GM23338 (cell line): Measurements from ENCODE around the gene COL5A2. TPM values are rescaled to one million over a fixed set of nuclear protein-coding genes. Genes with fewer than 3 reads are reported as not detected.

Experiments used
- ATAC-seq: fragments of 200-7000 bp; cut with Tn5 transposase; 3 replicates; pipeline ENCODE4 v1.9.1; 2020
- DNase-seq: peaks from one replicate; pipeline ENCODE4 v3.0.0-alpha.2; 2015; ENCODE audit warnings: low spot score
- H2AFZ ChIP-seq: fragments of 200-600 bp; sonication (generic); 2 replicates; pipeline ENCODE4 v1.8.0; 2016; ENCODE audit warnings: antibody characterized with exemption, mild to moderate bottlenecking, moderate library complexity
- H3F3A ChIP-seq: fragments of 200-600 bp; sonication (generic); replicated peaks from 2 replicates; pipeline ENCODE4 v1.8.0; 2017; ENCODE audit warnings: antibody characterized with exemption, mixed run types, low read depth
- H3K27ac ChIP-seq: fragments of 200-600 bp; sonication (generic); 2 replicates; pipeline ENCODE4 v1.6.1; 2016; ENCODE audit warnings: low read depth
- H3K27me3 ChIP-seq: fragments of 200-600 bp; sonication (generic); 2 replicates; pipeline ENCODE4 v1.8.0; 2016; ENCODE audit warnings: mild to moderate bottlenecking, mixed run types, moderate library complexity; ENCODE audit not compliant: insufficient read depth
- H3K36me3 ChIP-seq: fragments of 200-600 bp; sonication (generic); 2 replicates; pipeline ENCODE4 v1.8.0; 2016; ENCODE audit warnings: mild to moderate bottlenecking; ENCODE audit not compliant: insufficient read depth
- H3K4me1 ChIP-seq: fragments of 200-600 bp; sonication (generic); 2 replicates; pipeline ENCODE4 v1.8.0; 2016; ENCODE audit warnings: mild to moderate bottlenecking, moderate library complexity; ENCODE audit not compliant: insufficient read depth
- H3K4me2 ChIP-seq: fragments of 200-600 bp; sonication (generic); 2 replicates; pipeline ENCODE4 v1.7.1; 2017; ENCODE audit warnings: mixed run types
- H3K4me3 ChIP-seq: fragments of 200-600 bp; sonication (generic); 2 replicates; pipeline ENCODE4 v1.6.1; 2016; ENCODE audit warnings: mixed run types
- H3K79me2 ChIP-seq: fragments of 200-600 bp; sonication (generic); replicated peaks from 2 replicates; pipeline ENCODE4 v1.8.0; 2017; ENCODE audit warnings: mild to moderate bottlenecking; ENCODE audit not compliant: insufficient read depth
- H3K9me2 ChIP-seq: fragments of 200-600 bp; sonication (generic); 2 replicates; pipeline ENCODE4 v1.8.0; 2017; ENCODE audit not compliant: insufficient read depth
- H4K20me1 ChIP-seq: fragments of 200-600 bp; sonication (generic); replicated peaks from 2 replicates; pipeline ENCODE4 v1.8.0; 2017; ENCODE audit warnings: mild to moderate bottlenecking; ENCODE audit not compliant: insufficient read depth
- H3K27ac Mint-ChIP-seq: 2 replicates; pipeline ENCODE4 v1.8.0; 2020; ENCODE audit warnings: inconsistent platforms, mild to moderate bottlenecking, moderate library complexity, mixed read lengths
- H3K27me3 Mint-ChIP-seq: 3 replicates; pipeline ENCODE4 v1.8.0; 2022; ENCODE audit warnings: low read depth, mild to moderate bottlenecking, moderate library complexity, mixed read lengths, inconsistent platforms; ENCODE audit not compliant: insufficient read depth, poor library complexity
- H3K36me3 Mint-ChIP-seq: 3 replicates; pipeline ENCODE4 v1.8.0; 2021; ENCODE audit warnings: low read depth, mild to moderate bottlenecking, inconsistent platforms, moderate library complexity, mixed read lengths
- H3K4me1 Mint-ChIP-seq: 3 replicates; pipeline ENCODE4 v1.8.0; 2020; ENCODE audit warnings: mild to moderate bottlenecking, inconsistent platforms, mixed read lengths
- H3K4me3 Mint-ChIP-seq: 3 replicates; pipeline ENCODE4 v1.8.0; 2021; ENCODE audit warnings: moderate library complexity, mild to moderate bottlenecking, inconsistent platforms, mixed read lengths
- H3K9me3 Mint-ChIP-seq: 3 replicates; pipeline ENCODE4 v1.8.0; 2020; ENCODE audit warnings: moderate library complexity, mild to moderate bottlenecking, inconsistent platforms, mixed read lengths
- CREB1 ChIP-seq: fragments of 250-450 bp; sonication (Bioruptor Pico); IDR thresholded peaks from 2 replicates; pipeline ENCODE4 v1.5.0; 2020; ENCODE audit warnings: low read depth, mild to moderate bottlenecking, moderate library complexity
- EZH2 ChIP-seq: fragments of 200-600 bp; sonication (generic); IDR thresholded peaks from one replicate; pipeline ENCODE4 v1.8.0; 2017; ENCODE audit warnings: antibody characterized with exemption, mild to moderate bottlenecking, low read depth; ENCODE audit not compliant: unreplicated experiment
- EZH2phosphoT487 ChIP-seq: fragments of 200-600 bp; sonication (generic); IDR thresholded peaks from one replicate; pipeline ENCODE4 v1.8.1; 2018; ENCODE audit warnings: antibody characterized with exemption; ENCODE audit not compliant: unreplicated experiment
- JUNB ChIP-seq: IDR thresholded peaks from one replicate; pipeline ENCODE4 v1.6.1; 2016; ENCODE audit warnings: antibody characterized with exemption; ENCODE audit not compliant: unreplicated experiment
- NANOG ChIP-seq: IDR thresholded peaks from 2 replicates; pipeline ENCODE4 v1.6.1; 2016; ENCODE audit warnings: antibody characterized with exemption, borderline replicate concordance
- POLR2AphosphoS5 ChIP-seq: IDR thresholded peaks from 2 replicates; pipeline ENCODE4 v1.6.1; 2016; ENCODE audit warnings: antibody characterized with exemption, low read depth
- STAT1 ChIP-seq: IDR thresholded peaks from one replicate; pipeline ENCODE4 v1.6.1; 2016; ENCODE audit warnings: antibody characterized with exemption; ENCODE audit not compliant: unreplicated experiment
- ZNF114 ChIP-seq: fragments of 250-450 bp; sonication (Bioruptor Pico); IDR thresholded peaks from 2 replicates; pipeline ENCODE4 v1.5.0; 2020; ENCODE audit warnings: mild to moderate bottlenecking, moderate library complexity
- ZNF331 ChIP-seq: fragments of 250-450 bp; sonication (Bioruptor Pico); IDR thresholded peaks from 2 replicates; pipeline ENCODE4 v1.5.0; 2020; ENCODE audit warnings: low read depth, mild to moderate bottlenecking, moderate library complexity
- polyA plus RNA-seq: library from polyadenylated mRNA; unstranded; fragments of >200 nt; fragmentation: Nextera tagmentation; extraction: Ambion mirVana; gene quantifications from 2 replicates; pipeline ENCODE4 v1.2.1, GENCODE V29; 2016
- total RNA-seq: library from RNA; depleted of rRNA; stranded (reverse); fragments of >200 nt; shearing (Covaris generic); gene quantifications from 2 replicates; pipeline ENCODE4 v1.2.3, GENCODE V29; 2014
- TF ChIP-seq, protein P1 (sequence below): IDR thresholded peaks from 2 replicates; pipeline ENCODE4 v1.6.1; 2016; ENCODE audit warnings: antibody characterized with exemption
- TF ChIP-seq, protein P2 (sequence below): IDR thresholded peaks from one replicate; pipeline ENCODE4 v1.6.1; 2018; ENCODE audit warnings: antibody characterized with exemption; ENCODE audit not compliant: unreplicated experiment
- TF ChIP-seq, protein P3 (sequence below), 2 experiments: fragments of 200-600 bp in 1 of 2; sonication (generic) in 1 of 2; conservative IDR thresholded peaks; 2 replicates each; pipeline versions ENCODE4 v1.5.1 to v1.6.1; 2016 to 2017; ENCODE audit warnings: antibody characterized with exemption in 2 of 2, low read depth in 2 of 2, mild to moderate bottlenecking in 2 of 2, moderate library complexity in 1 of 2
- TF ChIP-seq, protein P4 (sequence below): fragments of 250-450 bp; sonication (Bioruptor Pico); IDR thresholded peaks from 2 replicates; pipeline ENCODE4 v1.5.0; 2020; ENCODE audit warnings: mild to moderate bottlenecking, moderate library complexity

COL5A2 gene
- total and polyA plus RNA-seq, 2 experiments from 2014 or later = 6.7 to 19.7 TPM

DNA sequence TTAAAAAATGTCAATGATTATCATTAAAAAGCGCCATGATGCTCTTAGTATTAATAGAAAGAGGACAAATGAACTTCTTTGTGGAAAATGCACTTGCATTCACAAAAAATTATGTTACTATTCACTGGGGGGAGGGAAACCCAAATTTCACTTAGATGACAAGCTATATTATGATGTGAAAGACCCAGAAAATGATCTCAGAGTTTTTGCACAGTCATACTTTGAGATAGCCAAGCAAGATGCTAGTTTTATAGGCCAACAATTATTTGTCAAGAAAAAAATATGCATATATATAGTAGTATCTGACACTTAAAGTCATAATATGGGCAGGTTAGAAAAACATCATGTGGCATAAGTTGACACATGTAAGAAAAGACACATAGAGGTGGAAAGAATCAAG is 31.6 kb downstream of the COL5A2 start:
- Histone ChIP-seq H3K27me3 (no peaks in the 10 kb centered on the region), H3K9me2 (no peaks in the 10 kb centered on the region), H4K20me1 (no peaks in the 10 kb centered on the region), H3K79me2 (no peaks in the 10 kb centered on the region), H2AFZ (no peak overlapping the region), H3K4me2 (no peak overlapping the region), H3F3A (no peaks in the 10 kb centered on the region), H3K27ac (no peak overlapping the region), H3K36me3 (no peaks in the 10 kb centered on the region), H3K4me1 (no peaks in the 10 kb centered on the region), H3K4me3 (no peak overlapping the region)
- H3K27ac Mint-ChIP-seq = no peak overlapping the region
- no peaks in the 10 kb centered on the region for H3K9me3 Mint-ChIP-seq
- no peaks in the 10 kb centered on the region for H3K36me3 Mint-ChIP-seq
- ATAC-seq (no peak), DNase-seq (no peak)
- H3K4me3 Mint-ChIP-seq = no peak overlapping the region
- no peaks in the 10 kb centered on the region for H3K27me3 Mint-ChIP-seq
- H3K4me1 Mint-ChIP-seq = peaks cover 14% of the 10 kb centered on the region; the same call in 2 of the 3 replicates
- TF ChIP-seq STAT1 (no peak), POLR2AphosphoS5 (no peak), NANOG (no peak), EZH2 (no peak), ZNF331 (CRISPR knock-in tag) (no peak), ZNF114 (no peak), EZH2phosphoT487 (no peak), CREB1 (no peak), JUNB (no peak)
- TF ChIP-seq, protein P1, sequence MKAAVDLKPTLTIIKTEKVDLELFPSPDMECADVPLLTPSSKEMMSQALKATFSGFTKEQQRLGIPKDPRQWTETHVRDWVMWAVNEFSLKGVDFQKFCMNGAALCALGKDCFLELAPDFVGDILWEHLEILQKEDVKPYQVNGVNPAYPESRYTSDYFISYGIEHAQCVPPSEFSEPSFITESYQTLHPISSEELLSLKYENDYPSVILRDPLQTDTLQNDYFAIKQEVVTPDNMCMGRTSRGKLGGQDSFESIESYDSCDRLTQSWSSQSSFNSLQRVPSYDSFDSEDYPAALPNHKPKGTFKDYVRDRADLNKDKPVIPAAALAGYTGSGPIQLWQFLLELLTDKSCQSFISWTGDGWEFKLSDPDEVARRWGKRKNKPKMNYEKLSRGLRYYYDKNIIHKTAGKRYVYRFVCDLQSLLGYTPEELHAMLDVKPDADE = no peak
- TF ChIP-seq, protein P2, sequence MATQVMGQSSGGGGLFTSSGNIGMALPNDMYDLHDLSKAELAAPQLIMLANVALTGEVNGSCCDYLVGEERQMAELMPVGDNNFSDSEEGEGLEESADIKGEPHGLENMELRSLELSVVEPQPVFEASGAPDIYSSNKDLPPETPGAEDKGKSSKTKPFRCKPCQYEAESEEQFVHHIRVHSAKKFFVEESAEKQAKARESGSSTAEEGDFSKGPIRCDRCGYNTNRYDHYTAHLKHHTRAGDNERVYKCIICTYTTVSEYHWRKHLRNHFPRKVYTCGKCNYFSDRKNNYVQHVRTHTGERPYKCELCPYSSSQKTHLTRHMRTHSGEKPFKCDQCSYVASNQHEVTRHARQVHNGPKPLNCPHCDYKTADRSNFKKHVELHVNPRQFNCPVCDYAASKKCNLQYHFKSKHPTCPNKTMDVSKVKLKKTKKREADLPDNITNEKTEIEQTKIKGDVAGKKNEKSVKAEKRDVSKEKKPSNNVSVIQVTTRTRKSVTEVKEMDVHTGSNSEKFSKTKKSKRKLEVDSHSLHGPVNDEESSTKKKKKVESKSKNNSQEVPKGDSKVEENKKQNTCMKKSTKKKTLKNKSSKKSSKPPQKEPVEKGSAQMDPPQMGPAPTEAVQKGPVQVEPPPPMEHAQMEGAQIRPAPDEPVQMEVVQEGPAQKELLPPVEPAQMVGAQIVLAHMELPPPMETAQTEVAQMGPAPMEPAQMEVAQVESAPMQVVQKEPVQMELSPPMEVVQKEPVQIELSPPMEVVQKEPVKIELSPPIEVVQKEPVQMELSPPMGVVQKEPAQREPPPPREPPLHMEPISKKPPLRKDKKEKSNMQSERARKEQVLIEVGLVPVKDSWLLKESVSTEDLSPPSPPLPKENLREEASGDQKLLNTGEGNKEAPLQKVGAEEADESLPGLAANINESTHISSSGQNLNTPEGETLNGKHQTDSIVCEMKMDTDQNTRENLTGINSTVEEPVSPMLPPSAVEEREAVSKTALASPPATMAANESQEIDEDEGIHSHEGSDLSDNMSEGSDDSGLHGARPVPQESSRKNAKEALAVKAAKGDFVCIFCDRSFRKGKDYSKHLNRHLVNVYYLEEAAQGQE = no peak
- TF ChIP-seq, protein P3, sequence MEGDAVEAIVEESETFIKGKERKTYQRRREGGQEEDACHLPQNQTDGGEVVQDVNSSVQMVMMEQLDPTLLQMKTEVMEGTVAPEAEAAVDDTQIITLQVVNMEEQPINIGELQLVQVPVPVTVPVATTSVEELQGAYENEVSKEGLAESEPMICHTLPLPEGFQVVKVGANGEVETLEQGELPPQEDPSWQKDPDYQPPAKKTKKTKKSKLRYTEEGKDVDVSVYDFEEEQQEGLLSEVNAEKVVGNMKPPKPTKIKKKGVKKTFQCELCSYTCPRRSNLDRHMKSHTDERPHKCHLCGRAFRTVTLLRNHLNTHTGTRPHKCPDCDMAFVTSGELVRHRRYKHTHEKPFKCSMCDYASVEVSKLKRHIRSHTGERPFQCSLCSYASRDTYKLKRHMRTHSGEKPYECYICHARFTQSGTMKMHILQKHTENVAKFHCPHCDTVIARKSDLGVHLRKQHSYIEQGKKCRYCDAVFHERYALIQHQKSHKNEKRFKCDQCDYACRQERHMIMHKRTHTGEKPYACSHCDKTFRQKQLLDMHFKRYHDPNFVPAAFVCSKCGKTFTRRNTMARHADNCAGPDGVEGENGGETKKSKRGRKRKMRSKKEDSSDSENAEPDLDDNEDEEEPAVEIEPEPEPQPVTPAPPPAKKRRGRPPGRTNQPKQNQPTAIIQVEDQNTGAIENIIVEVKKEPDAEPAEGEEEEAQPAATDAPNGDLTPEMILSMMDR (conservative IDR thresholded peaks at IDR 0.05; ENCODE audit: low read depth in 2 of 2) = no peak
- TF ChIP-seq, protein P4, sequence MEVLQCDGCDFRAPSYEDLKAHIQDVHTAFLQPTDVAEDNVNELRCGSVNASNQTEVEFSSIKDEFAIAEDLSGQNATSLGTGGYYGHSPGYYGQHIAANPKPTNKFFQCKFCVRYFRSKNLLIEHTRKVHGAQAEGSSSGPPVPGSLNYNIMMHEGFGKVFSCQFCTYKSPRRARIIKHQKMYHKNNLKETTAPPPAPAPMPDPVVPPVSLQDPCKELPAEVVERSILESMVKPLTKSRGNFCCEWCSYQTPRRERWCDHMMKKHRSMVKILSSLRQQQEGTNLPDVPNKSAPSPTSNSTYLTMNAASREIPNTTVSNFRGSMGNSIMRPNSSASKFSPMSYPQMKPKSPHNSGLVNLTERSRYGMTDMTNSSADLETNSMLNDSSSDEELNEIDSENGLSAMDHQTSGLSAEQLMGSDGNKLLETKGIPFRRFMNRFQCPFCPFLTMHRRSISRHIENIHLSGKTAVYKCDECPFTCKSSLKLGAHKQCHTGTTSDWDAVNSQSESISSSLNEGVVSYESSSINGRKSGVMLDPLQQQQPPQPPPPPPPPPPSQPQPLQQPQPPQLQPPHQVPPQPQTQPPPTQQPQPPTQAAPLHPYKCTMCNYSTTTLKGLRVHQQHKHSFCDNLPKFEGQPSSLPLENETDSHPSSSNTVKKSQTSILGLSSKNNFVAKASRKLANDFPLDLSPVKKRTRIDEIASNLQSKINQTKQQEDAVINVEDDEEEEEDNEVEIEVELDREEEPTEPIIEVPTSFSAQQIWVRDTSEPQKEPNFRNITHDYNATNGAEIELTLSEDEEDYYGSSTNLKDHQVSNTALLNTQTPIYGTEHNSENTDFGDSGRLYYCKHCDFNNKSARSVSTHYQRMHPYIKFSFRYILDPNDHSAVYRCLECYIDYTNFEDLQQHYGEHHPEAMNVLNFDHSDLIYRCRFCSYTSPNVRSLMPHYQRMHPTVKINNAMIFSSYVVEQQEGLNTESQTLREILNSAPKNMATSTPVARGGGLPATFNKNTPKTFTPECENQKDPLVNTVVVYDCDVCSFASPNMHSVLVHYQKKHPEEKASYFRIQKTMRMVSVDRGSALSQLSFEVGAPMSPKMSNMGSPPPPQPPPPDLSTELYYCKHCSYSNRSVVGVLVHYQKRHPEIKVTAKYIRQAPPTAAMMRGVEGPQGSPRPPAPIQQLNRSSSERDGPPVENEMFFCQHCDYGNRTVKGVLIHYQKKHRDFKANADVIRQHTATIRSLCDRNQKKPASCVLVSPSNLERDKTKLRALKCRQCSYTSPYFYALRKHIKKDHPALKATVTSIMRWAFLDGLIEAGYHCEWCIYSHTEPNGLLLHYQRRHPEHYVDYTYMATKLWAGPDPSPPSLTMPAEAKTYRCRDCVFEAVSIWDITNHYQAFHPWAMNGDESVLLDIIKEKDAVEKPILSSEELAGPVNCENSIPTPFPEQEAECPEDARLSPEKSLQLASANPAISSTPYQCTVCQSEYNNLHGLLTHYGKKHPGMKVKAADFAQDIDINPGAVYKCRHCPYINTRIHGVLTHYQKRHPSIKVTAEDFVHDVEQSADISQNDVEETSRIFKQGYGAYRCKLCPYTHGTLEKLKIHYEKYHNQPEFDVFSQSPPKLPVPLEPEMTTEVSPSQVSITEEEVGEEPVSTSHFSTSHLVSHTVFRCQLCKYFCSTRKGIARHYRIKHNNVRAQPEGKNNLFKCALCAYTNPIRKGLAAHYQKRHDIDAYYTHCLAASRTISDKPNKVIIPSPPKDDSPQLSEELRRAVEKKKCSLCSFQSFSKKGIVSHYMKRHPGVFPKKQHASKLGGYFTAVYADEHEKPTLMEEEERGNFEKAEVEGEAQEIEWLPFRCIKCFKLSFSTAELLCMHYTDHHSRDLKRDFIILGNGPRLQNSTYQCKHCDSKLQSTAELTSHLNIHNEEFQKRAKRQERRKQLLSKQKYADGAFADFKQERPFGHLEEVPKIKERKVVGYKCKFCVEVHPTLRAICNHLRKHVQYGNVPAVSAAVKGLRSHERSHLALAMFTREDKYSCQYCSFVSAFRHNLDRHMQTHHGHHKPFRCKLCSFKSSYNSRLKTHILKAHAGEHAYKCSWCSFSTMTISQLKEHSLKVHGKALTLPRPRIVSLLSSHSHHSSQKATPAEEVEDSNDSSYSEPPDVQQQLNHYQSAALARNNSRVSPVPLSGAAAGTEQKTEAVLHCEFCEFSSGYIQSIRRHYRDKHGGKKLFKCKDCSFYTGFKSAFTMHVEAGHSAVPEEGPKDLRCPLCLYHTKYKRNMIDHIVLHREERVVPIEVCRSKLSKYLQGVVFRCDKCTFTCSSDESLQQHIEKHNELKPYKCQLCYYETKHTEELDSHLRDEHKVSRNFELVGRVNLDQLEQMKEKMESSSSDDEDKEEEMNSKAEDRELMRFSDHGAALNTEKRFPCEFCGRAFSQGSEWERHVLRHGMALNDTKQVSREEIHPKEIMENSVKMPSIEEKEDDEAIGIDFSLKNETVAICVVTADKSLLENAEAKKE = no peak
